Activated CD4-positive, alpha-beta T cell treated with anti-CD3 and anti-CD28 coated beads for 24 hours (primary cell): Measurements from ENCODE around the gene EFCAB8.
A peak's percentile ranks its signal among the peaks of the same experiment; 100 is the strongest.

Experiments used
- DNase-seq, 2 donors: peaks; one replicate each; pipeline ENCODE4 v3.0.0-alpha.2; 2020; ENCODE audit warnings: low read depth in 2 of 2

The EFCAB8 gene, protein sequence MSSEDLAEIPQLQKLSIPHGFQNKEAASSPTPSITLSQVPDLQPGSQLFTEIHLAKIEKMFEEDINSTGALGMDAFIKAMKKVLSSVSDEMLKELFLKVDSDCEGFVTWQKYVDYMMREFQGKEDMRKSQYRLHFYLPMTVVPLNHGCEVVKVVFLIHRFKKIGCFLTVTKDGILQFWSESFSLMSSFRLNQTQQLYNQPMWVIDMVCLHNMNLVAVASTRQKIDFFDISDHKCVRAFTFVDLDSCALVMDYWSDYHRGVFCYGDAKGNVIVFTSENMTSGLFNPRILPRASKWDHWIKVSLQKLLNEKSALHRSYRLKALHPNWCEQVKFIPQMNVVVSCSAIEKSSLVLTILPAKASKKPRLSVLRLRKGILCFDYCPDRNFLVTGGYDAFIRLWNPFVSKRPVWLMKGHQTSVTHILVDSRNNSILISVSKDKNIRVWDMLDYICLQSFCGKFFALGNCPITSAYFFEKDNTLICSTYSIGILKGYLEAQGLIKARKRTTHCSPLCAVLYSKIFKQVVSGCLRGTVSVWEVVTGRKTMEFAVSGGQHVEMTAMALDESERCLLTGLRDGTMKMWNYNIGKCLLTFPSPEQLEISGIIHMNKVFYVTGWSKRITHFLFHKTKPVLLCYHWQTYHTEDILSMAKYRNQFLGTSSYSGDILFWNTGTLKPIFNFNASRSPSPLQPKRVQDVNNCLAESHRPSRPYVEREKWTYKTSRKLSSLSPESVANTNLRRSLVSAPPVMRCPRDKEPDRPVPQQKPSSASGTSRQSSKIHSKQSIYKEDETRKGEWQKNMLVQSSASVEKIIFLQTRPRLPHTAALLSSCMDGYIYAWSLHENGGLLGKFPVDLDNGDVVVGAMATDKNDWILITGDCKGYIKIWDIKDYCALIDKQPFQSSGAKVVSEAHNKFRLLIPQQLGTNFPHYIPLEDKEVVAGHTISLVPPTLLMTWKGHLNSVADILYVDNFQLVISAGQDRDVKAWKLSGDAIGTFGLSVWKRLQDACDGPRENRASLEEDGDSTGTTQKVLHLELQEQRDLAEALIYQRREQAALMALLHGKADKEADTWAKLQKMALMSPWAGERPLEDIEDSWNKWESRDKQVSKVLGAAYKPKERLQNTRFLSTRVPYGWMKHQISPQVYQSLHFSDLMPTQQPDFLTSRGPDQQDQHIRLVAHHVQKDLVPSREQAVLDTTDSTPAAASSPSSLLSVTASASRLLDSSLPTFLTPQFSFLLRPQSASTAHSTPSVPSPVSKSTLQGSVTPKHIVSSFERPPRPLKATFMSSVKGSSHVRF

DNA sequence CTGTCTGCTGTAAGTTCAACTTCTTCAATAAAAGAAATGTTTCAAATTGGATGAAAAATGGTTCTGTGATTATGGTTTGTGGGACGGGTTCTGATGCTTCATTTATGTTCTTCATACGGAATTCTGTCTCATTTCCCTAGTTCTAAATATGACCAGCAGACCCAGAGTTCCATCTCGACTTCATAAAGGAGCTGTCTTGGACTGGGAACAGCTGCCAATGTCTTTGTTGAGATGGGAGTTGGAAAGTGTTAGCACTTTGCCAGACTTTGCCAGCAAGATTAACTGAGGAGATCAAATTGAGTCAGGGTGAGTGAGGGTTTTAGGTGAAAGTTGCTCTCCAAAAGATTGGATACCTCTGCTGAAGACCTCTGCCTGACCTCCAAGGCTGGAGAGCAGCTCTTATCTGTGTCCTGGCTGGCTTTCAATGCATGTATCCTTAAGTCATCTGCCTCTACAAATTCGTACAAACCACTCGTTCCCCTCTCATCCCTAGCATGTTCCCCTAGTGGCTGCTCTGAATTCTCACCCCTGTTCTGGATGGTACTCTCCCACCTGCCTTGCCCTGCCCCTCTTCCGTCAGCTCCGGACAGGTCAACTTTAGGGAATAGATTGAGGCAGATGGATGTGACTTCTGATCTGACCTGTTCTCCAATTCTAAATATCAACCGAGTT lies at the start of gene EFCAB8:
EFCAB8 (plus strand) TSS at position 223 of the 672 bp plus-strand sequence. CDS start 4,870 bp downstream, outside the sequence.
- DNase-seq = no peak

DNA sequence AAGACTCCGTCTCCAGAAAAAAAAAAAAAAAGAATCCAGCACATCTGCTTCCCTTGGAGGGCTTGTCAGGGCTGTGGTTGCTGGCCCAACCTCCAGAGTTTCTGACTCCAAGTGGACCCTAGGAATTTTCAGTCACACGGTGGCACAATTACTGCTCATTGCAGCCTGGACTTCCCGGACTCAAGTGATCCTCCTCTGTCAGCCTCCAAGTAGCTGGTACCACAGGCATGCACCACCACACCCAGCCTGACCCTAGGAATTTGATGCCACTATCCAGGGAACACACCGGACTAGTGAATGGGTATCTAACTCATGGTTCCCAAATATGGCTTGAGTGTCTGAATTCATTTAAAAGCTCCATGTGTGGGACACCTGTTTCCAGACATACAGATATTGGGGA lies 48.8 kb upstream of the EFCAB8 start:
- no peak for DNase-seq

DNA sequence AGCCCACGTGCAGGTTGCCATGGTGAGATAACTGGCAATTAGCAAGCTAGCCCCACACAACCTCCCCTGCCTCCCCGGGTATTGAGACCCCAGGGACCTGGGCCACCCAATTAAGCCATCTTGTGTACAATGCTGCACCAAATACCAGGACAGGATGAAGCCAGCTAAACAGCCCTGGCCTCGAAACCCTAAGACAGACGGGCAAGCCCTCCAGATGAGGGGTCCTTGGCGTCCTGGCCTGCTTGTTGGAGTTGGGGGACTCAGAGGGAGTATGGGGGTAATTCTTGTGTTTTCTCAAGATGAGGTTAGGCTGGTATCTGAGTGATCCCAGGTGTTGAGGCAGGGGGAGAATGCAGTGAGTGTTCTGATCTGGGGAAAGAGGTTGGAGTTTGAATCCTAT lies 47.8 kb upstream of the EFCAB8 start:
- no peak for DNase-seq

DNA sequence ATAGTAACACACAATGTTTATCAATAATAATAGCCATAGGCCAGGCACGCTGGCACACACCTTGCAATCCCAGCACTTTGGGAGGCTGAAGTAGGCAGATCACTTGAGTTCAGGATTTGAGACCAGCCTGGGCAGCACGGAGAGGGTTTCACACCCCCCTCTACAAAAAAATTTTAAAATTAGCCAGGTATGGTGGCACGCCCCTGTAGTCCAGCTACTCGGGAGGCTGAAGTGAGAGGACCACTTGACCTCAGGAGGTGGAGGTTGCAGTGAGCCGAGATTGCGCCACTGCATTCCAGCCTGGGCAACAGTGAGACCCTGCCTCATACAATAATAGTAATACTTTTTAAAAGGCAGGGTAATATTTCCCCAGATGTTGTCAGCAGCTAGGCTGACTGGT lies 46.8 kb upstream of the EFCAB8 start:
- DNase-seq = no peak

DNA sequence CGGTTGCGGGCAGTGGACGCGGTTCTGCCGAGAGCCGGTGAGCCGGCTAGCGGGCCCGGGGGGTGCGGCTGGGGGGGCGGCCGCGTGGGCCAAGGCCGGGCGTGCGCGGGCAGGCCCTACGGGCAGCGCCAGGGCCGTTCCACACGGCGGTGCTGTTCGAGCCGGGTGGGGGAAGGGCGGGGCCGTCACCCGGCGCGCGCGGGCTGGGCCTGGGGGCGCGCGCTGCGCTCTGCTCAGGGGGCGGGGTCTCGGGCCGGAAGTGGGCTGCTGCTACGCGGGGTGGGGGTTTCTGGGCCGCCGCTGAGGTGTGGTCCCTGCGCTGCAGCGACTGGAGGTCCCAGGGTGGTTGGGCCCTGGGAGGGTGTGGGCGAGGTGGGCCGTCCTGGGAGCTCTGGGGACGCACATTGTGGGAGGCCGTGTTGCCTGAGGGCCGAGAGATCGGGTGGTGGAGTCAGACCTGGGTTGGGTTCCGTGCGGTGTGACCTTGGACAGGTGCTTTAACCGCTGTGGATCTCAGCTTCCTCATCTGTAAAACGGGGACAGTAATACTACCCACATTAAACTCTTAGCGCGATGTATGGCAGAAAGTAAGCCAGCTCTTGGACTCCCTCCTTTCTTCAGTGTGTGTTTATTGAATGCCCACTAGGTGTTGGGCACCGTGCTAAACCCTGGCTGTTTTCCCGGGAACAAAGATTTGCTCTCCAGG lies 38.6 kb upstream of the EFCAB8 start:
- DNase-seq = peak; percentile 59 to 83

GRCh38 chr20:32820698-32821377 lies 37.9 kb upstream of the EFCAB8 start:
- no peak for DNase-seq

- no peak for DNase-seq
Measured at GRCh38 chr20:32822225-32822624, 36.5 kb upstream of the EFCAB8 start.

DNA sequence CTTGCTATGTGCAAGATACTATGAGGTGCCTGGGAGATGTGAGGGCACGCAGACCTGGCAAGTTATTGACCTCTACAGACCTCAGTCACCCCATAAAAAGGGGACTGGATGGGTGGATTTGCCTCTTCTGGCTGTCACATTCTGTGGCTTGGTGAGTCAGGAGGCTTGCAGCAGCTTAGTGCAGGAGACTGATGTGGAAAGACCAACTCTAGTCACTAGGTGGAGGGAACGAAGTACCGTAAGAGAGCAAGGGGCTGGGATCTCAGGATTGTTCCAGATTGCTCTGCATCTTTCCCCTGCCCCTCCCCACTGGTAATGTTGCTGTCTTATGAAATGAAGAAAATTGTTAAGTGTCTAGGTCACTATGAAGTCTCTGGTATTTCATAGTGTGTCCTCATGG lies 35.6 kb upstream of the EFCAB8 start:
- no peak for DNase-seq

- DNase-seq = no peak
Measured at GRCh38 chr20:32823737-32824588, 34.8 kb upstream of the EFCAB8 start.

DNA sequence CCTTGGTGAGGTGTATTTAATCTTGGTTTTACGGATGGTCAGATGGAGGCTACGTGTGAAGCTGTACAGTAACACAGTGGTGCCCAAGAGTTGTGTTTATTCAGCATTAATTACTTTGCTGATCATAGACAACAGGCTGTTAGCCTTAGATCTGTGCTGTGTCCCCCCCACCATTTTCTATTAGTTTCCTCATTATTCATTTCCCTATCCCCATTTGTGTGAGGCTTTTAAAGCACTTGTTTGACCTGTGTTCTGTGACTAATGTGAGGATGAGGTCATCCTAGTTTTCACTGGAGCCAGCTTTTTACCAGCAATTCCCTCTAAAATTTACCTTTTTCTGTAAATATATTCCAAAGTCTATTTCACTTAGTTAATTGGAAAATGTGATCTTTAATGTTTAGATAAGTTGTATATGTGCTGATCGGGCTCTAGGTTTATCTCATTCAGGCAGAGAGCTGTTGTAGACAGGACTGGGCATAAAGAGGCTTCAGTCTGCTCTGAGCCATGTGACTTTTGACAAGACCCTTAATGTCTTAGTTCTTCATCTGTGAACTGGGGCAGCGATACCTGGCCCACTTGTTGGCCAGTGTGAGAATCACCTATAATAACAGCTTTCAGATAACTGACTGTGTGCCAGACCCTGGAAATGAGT lies 30.6 kb upstream of the EFCAB8 start:
- no peak for DNase-seq

DNA sequence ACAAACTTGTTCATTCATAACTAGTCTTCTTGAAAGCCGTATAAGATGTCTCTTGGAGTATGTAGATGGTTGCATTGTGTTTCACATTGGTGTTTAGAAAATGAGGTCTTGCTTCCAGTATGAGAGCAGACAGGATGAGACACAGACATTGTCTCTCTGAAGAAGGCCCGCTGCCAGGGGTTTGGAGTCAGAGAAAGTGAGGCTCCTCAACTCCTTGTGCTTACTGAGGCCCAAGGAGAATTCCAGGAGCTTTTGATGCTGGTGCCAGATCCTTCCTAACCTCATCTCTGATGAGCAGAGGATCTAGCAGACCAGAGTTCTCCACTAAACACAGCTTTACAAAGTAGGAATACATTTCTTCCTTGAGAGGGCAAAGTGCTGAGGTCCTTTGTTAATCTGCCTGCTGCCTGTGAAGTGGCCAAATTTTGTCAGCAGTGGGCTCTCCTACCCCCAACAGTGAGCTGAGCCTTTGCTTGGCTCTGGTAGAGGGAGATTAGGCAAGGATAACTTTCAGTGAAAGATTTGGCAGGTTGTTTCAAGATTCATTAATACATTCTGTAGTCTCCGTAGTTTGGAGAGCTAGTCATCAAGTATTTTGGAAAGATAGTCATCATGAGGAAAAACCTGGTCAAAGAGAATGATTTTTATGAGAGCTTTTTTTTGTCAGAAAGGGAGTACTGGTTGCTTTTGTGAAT lies 29.3 kb upstream of the EFCAB8 start:
- no peak for DNase-seq

DNA sequence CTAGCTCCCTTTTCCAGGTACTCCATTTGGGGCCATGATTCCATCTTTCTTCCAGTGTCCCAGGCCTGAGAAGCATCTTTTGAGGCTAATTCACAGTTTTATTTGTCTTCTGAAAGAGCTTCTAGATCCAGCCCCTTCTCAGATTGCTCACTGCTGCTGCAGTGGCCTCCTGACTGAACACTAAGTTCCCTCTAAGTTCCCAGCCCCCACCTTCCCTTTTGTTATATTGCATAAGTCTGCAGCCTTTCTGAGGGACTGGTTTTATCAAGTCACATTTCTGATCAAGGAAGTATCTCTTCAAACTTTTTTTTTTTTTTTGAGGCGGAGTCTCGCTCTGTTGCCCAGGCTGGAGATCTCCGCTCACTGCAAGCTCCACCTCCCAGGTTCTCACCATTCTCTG lies 28.3 kb upstream of the EFCAB8 start:
- no peak for DNase-seq

DNA sequence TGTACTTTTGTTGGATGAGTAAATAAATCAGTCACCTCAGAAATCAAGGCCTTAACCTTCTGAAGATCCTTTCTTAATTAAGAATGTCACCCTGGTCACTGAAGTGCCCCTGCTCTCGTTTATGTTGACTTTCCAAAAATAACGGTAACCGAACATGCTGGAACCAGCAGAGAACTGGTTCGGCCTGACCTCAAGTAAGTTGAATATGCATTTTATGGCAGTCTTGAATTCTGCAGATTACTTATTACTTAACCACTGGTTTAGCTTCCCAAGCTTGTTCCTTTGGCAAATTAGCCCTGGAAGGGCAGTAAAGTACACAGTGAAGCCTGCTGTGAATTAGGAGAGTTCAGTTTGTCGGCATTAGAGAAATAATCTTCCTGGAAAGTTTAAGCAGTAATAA lies 26.7 kb upstream of the EFCAB8 start:
- no peak for DNase-seq

DNA sequence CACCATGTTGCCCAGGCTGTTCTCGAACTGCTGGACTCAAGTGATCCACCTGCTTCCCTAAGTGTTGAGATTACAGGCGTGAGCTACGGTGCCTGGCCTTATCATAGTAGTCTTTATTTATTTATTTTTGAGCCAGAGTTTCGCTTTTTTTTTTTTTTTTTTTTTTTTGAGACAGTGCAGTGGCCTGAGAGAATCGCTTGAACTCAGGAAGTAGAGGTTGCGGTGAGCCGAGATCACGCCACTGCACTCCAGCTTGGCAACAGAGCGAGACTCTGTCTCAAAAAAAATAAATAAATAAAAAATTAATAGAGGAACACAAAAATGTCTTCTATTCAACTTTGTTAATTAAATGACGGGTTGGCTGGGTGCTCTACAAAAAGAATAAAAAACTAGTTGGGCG lies 26.1 kb upstream of the EFCAB8 start:
- no peak for DNase-seq

DNA sequence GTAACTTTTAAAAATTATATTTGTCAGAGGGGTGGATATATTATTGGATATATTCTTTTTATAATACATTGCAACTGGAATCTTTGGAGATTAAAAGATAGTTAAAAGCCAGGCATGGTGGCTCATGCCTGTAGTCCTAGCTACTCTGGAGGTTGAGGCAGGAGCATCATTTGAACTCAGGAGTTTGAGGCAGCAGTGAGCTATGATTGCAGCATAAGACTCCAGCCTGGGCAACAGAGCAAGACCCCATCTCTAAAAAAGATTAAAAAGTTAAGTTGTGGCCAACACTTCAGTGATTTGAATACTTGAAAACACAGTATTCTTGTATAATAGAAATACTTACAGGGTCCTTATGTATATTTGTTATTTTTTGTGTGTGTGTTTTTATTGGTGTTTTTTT lies 23.8 kb upstream of the EFCAB8 start:
- DNase-seq = no peak

GRCh38 chr20:32837157-32837556 lies 21.6 kb upstream of the EFCAB8 start:
- DNase-seq = no peak

DNA sequence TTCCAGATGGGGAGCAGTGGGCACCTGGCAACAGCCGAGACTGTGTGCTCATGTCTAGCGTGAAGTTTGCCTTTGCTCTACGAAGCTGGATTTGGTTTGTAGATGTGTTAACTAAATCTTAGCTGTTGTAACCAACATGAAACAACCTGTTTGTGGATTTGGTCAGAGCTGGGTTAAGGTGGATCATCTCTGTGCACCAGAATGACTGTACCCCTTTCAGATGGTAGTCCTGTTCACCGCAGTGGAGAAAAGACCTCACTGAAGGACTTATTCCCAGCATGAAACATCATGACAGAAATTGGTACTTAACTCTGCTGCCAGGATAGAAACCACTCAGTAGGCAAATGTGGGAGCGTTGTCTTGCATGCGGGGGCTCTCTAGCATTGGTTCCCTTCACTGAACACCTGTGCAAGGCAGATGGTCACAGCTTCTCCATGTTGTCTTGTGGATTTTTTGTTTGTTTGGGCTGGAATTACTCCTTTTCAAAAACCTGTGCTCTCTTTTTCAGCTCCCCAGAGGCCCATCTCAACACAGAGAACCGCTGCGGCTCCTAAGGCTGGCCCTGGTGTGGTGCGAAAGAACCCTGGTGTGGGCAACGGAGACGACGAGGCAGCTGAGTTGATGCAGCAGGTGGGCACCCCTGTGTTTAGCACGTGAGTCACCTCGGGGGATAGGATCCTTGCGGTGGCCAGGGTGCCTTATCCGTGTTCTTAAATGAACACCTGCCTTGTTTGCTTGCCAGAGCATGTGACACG lies 19.3 kb upstream of the EFCAB8 start:
- no peak for DNase-seq

- DNase-seq = no peak
Measured at GRCh38 chr20:32839982-32840285, 18.8 kb upstream of the EFCAB8 start.
